K562 (cell line): Measurements from ENCODE around the gene TBC1D2. TPM values are rescaled to one million over a fixed set of nuclear protein-coding genes. Genes with fewer than 3 reads are reported as not detected.

ENCODE experiments used
- ATAC-seq: fragments of 200-7000 bp; cut with Tn5 transposase; 3 replicates; pipeline ENCODE4 v1.9.1; 2020; ENCODE audit warnings: moderate library complexity
- BruUV-seq: library from RNA; stranded (reverse); fragments of 400-500 nt; replicated peaks from 2 replicates; lab custom pipeline; 2021; lab: Mats Ljungman, UMichigan
- CTCF ChIA-PET: fragments of 300-600 bp; formaldehyde crosslinking; extraction: SDS; loops from one replicate; lab custom pipeline; 2021; ENCODE audit warnings: low intra/inter-chr PET ratio; lab: Yijun Ruan, JAX
- POLR2A ChIA-PET: fragments of 300-600, 350-650 bp; sonication (Branson Sonifier 250); formaldehyde crosslinking; extraction: SDS; loops from one replicate; lab custom pipeline; 2021; ENCODE audit warnings: antibody characterized with exemption, inconsistent platforms; lab: Yijun Ruan, JAX
- DNase-seq, 4 experiments: peaks; one replicate each; pipeline versions ENCODE4 v3.0.0 to v3.0.0-alpha.2; 2011 to 2018; ENCODE audit warnings: low spot score in 3 of 4, mixed read lengths in 3 of 4; ENCODE audit errors: extremely low read depth in 1 of 4
- FAIRE-seq: peaks from 2 replicates; lab custom pipeline; 2011; peaks lifted over from hg19 to GRCh38; lab: Jason Lieb, UNC
- H2AFZ ChIP-seq: 2 replicates; pipeline ENCODE4 v1.6.0; 2011; ENCODE audit warnings: low read depth, low read length, control low read depth, inconsistent platforms
- H3K27ac ChIP-seq: fragments of 200-600 bp; 3 replicates; pipeline ENCODE4 v1.8.0; 2011; ENCODE audit warnings: low read depth, mild to moderate bottlenecking, control low read depth, inconsistent platforms, low read length, moderate library complexity, mixed read lengths; ENCODE audit errors: extremely low read depth
- H3K27me3 ChIP-seq, 2 experiments: fragments of 300-600 bp in 1 of 2; 2 replicates in 1 of 2; 3 replicates in 1 of 2; pipeline versions ENCODE4 v1.6.0 to v1.8.0; 2011; ENCODE audit warnings: inconsistent platforms in 2 of 2, low read length in 2 of 2, mild to moderate bottlenecking in 1 of 2, mixed read lengths in 1 of 2, moderate library complexity in 1 of 2; ENCODE audit not compliant: control insufficient read depth in 2 of 2, insufficient read depth in 2 of 2
- H3K36me3 ChIP-seq: fragments of 300-600 bp; 3 replicates; pipeline ENCODE4 v1.8.0; 2011; ENCODE audit warnings: mild to moderate bottlenecking, low read length, inconsistent platforms; ENCODE audit not compliant: control insufficient read depth, insufficient read depth
- H3K4me1 ChIP-seq, 2 experiments: fragments of 200-600 bp in 1 of 2; replicated peaks in 1 of 2; 2 replicates in 1 of 2; 3 replicates in 1 of 2; pipeline versions ENCODE4 v1.5.1 to v1.8.0; 2011; ENCODE audit warnings: inconsistent platforms in 2 of 2, low read length in 2 of 2, mild to moderate bottlenecking in 1 of 2, mixed read lengths in 1 of 2, moderate library complexity in 1 of 2; ENCODE audit not compliant: control insufficient read depth in 2 of 2, insufficient read depth in 2 of 2
- H3K4me2 ChIP-seq: 2 replicates; pipeline ENCODE4 v1.6.1; 2011; ENCODE audit warnings: low read length, control low read depth, inconsistent platforms, mixed read lengths; ENCODE audit not compliant: insufficient read depth
- H3K4me3 ChIP-seq: fragments of 200-600 bp; sonication (generic), shearing (Covaris generic); 2 replicates; pipeline ENCODE4 v1.5.1; 2016; ENCODE audit warnings: control low read depth, inconsistent platforms
- H3K79me2 ChIP-seq: fragments of 200-600 bp; 3 replicates; pipeline ENCODE4 v1.8.0; 2011; ENCODE audit warnings: low read length, inconsistent platforms; ENCODE audit not compliant: control insufficient read depth, insufficient read depth
- H3K9ac ChIP-seq, 2 experiments: 2 replicates each; pipeline versions ENCODE4 v1.6.0 to v1.6.1; 2011; ENCODE audit warnings: low read depth in 2 of 2, low read length in 2 of 2, control low read depth in 1 of 2, inconsistent platforms in 1 of 2, mild to moderate bottlenecking in 1 of 2, mixed read lengths in 1 of 2; ENCODE audit not compliant: insufficient read depth in 1 of 2
- H3K9me1 ChIP-seq: one replicate; pipeline ENCODE4 v1.6.0; 2011; ENCODE audit warnings: inconsistent platforms, mild to moderate bottlenecking, low read length, moderate library complexity; ENCODE audit not compliant: control insufficient read depth, insufficient read depth
- H3K9me3 ChIP-seq: replicated peaks from 2 replicates; pipeline ENCODE4 v1.5.1; 2011; ENCODE audit warnings: low read depth, low read length, inconsistent platforms; ENCODE audit not compliant: control insufficient read depth, insufficient read depth
- H4K20me1 ChIP-seq: replicated peaks from 2 replicates; pipeline ENCODE4 v1.6.1; 2011; ENCODE audit warnings: low read length, inconsistent platforms, mixed read lengths; ENCODE audit not compliant: control insufficient read depth, insufficient read depth
- CBFA2T3 ChIP-seq: fragments of 450-650 bp; IDR thresholded peaks from 2 replicates; pipeline ENCODE4 v1.6.1; 2017
- CHD4 ChIP-seq: fragments of 200-600 bp; sonication (generic); IDR thresholded peaks from 3 replicates; pipeline ENCODE4 v1.6.1; 2012; ENCODE audit warnings: low read depth, mild to moderate bottlenecking, mixed read lengths, low read length, inconsistent platforms; ENCODE audit not compliant: insufficient read depth, insufficient replicate concordance, poor library complexity, severe bottlenecking
- DEAF1 ChIP-seq: fragments of 450-650 bp; formaldehyde crosslinking; IDR thresholded peaks from 2 replicates; pipeline ENCODE4 v1.4.0; 2020; ENCODE audit warnings: mild to moderate bottlenecking, moderate library complexity
- MAZ ChIP-seq, 2 experiments: fragments of 450-650 bp in 1 of 2; sonication (generic) in 1 of 2; formaldehyde crosslinking; IDR thresholded peaks in 1 of 2; conservative IDR thresholded peaks in 1 of 2; 2 replicates each; pipeline versions ENCODE4 v1.4.0 to v1.5.0; 2020; ENCODE audit warnings: mild to moderate bottlenecking in 1 of 2, missing genetic modification reagents in 1 of 2
- WGBS: fragments of 100-300 bp; shearing (Covaris generic); methylation state at CpG from one replicate; pipeline ENCODE4 v1.1.6; 2016; ENCODE audit warnings: low coverage, mixed read lengths; ENCODE audit not compliant: insufficient coverage; ENCODE audit errors: missing lambda C conversion rate; 5-methylcytosine and 5-hydroxymethylcytosine counted together
- in situ Hi-C: fragments of 300-500 bp; cut with MboI; formaldehyde crosslinking; loops from 4 replicates; pipeline ENCODE4 v1.15.0; 2018; ENCODE audit warnings: inconsistent platforms, mixed read lengths
- intact Hi-C: fragments of 100-400 bp; cut with micrococcal nuclease; formaldehyde crosslinking; loops from 2 replicates; pipeline ENCODE4 v1.14.2; 2022
- polyA plus RNA-seq, 8 experiments: library from polyadenylated mRNA; depleted of rRNA in 4 of 8; stranded (reverse) in 5 of 8; unstranded in 3 of 8; fragments of >200 nt; fragmentation: Nextera tagmentation in 2 of 8; fragmentation: Illumina TruSeq in 1 of 8; extraction: Ambion mirVana in 2 of 8; extraction: Trizol in 1 of 8; gene quantifications; 2 replicates each; pipeline versions ENCODE4 v1.2.1 to v1.2.3, GENCODE V29; 2011 to 2014; ENCODE audit warnings: inconsistent platforms in 1 of 8, missing spikeins in 1 of 8
- total RNA-seq, 7 experiments: library from RNA; depleted of rRNA in 6 of 7; stranded (reverse); fragments of >200 nt in 6 of 7; fragmentation: Illumina TruSeq in 2 of 7; extraction: Trizol in 2 of 7; gene quantifications; 2 replicates each; pipeline versions ENCODE4 v1.2.1 to v1.2.3, GENCODE V29; 2011 to 2021; ENCODE audit warnings: low replicate concordance in 1 of 7

The TBC1D2 gene
- total and polyA plus RNA-seq, 9 of the 15 experiments (the other 6 are each of a cell fraction or from before 2014, with no cell fraction given) = 0.10 to 7.0 (median 2.5) TPM

DNA sequence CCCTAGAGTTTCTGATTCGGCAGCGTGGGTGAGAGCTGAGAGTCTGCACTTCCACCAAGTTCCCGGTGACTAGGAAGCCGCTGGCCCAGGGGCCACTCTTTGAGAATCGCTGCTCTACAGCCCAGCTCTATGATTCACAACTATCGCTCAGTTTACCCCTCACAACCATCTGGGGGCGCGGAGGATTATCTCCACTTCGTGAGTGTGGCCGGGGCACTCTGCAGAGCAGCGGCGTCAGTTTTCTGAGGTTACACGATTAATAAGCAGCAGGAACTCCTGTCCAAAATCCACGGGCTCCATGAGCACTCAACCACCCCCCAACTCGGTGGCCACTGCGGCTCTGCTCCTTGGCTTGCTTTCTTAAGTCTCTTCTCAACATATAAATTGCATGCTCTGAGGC, 82.3 kb downstream of the TBC1D2 start:
- Histone ChIP-seq H3K27ac (no peak overlapping the region), H3K4me1 (peaks cover 42 to 53% of the 10 kb centered on the region in 2 experiments), H2AFZ (no peak overlapping the region), H3K4me3 (no peak overlapping the region), H3K9ac (peak overlapping the region in 1 of 2 experiments; percentile 6; a peak in 1 of 4 replicates), H3K4me2 (no peak overlapping the region), H3K36me3 (peaks cover 2% of the 10 kb centered on the region; the same call in 2 of the 3 replicates), H4K20me1 (peaks cover 12% of the 10 kb centered on the region; the same call in 1 of the 2 replicates), H3K79me2 (peaks cover 58% of the 10 kb centered on the region), H3K27me3 (no peaks in the 10 kb centered on the region), H3K9me3 (no peaks in the 10 kb centered on the region), H3K9me1 (no peaks in the 10 kb centered on the region)
- ChIA-PET CTCF (no interaction called here), POLR2A (interaction anchor here (1.1 to 1.6 kb wide), 2 partner anchors 11 to 14 kb away, joined by 3 to 6 read pairs; no protein-coding TSS in a partner anchor)
- TF ChIP-seq CHD4 (no peak), MAZ (CRISPR knock-in tag; conservative IDR thresholded peaks at IDR 0.05 in 1 of 2, IDR thresholded peaks at IDR 0.05 in 1 of 2) (no peak)
- ATAC-seq = no peak
- intact Hi-C loops = no loop called here
- BruUV-seq = no TSS peak
- 92% methylated on average over 16 of the region's 16 CpGs for whole genome bisulfite sequencing
- DNase-seq = no peak
- in situ Hi-C loops = no loop called here
- FAIRE-seq = no peak

DNA sequence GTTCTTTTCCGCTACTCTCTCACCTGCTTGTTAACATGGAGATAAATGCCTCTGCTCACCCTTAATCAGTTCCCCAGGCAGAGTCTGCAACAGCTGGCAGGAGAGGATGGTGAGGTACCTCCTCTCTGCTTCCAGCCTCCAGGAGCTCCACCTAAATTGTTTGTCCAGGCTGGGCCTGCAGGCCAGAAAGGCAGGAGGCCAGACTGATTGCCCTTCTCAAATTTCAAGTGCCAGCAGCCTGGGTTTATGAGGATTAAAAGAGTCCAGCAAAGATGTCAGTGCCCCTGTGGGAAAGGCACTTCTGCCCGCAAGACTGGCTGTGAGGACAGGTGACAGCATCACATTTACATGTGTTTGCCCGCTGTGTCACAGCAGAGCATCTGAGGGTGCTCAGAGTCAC, 82.8 kb downstream of the TBC1D2 start:
- WGBS = 90% methylated on average over 3 of the region's 3 CpGs
- BruUV-seq = no TSS peak
- in situ Hi-C loops = no loop called here

More for the DNA sequence above, 82.8 kb downstream of the TBC1D2 start:
- ChIA-PET CTCF (no interaction called here), POLR2A (interaction anchor here (1.6 kb wide), 1 partner anchor 11 kb away, joined by 6 read pairs; no protein-coding TSS in a partner anchor)
- Histone ChIP-seq H3K79me2 (peaks cover 58% of the 10 kb centered on the region), H3K9ac (peak overlapping the region in 1 of 2 experiments; percentile 11; a peak in 1 of 4 replicates), H3K27me3 (no peaks in the 10 kb centered on the region), H3K4me3 (no peak overlapping the region), H3K9me3 (no peaks in the 10 kb centered on the region), H3K36me3 (peaks cover 2% of the 10 kb centered on the region; the same call in 2 of the 3 replicates), H3K27ac (no peak overlapping the region), H4K20me1 (peaks cover 14% of the 10 kb centered on the region; the same call in 1 of the 2 replicates), H3K9me1 (no peaks in the 10 kb centered on the region), H3K4me1 (peaks cover 42 to 55% of the 10 kb centered on the region in 2 experiments), H2AFZ (no peak overlapping the region), H3K4me2 (no peak overlapping the region)
- no peak for DNase-seq
- no peak for ATAC-seq
- FAIRE-seq = no peak
- no peak for TF ChIP-seq DEAF1 (CRISPR knock-in tag)
- TF ChIP-seq CBFA2T3 = peak; percentile 53
- intact Hi-C loops = no loop called here
